SU-DHL-6 (cell line): ENCODE measurements around the gene FUNDC2.

Experiments used
- EZH2phosphoT487 ChIP-seq: fragments of 200-600 bp; sonication (generic), shearing (Covaris generic); conservative IDR thresholded peaks from 2 replicates; pipeline ENCODE4 v1.6.1; 2018; ENCODE audit warnings: mild to moderate bottlenecking, antibody characterized with exemption, low read length, moderate library complexity, mixed read lengths
- TF ChIP-seq, protein P1 (sequence below): fragments of 200-600 bp; sonication (generic); IDR thresholded peaks from one replicate; pipeline ENCODE4 v1.5.1; 2017; ENCODE audit warnings: antibody characterized with exemption, mild to moderate bottlenecking, low read length, moderate library complexity; ENCODE audit not compliant: insufficient read depth, poor library complexity, severe bottlenecking

DNA sequence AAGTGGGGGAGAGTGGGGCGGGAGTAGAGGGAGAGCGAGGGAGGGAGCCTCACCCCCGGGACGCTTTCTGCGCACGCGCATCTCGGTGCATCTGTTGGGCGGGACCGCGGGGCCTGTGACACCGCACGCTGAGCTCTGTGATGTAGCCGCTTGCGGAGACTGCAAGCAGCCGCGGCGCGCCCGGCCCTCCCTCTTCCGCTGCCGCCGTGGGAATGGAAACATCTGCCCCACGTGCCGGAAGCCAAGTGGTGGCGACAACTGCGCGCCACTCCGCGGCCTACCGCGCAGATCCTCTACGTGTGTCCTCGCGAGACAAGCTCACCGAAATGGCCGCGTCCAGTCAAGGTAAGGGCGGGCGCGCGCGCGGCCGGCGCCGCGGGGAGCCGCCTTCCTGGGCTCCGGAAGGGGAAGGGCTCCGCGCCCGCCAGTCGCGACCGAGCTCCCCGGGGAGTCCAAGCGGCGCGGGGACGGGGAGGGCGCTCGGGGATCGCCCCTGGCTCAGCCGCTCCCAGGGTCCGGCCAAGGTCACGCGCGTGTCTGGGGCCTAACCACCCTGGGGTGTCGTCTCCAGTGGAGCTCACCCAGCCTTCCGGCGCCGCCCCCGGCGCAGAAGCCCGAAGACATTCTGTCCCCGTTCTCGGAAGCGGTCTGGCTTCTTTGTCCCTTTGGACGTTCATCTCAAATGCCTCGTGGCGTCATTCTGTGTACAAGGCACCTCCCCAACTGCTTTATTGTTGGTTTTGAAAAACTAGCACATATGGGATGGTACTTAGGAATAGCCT is at the start of gene FUNDC2:
- TF ChIP-seq, protein P1, sequence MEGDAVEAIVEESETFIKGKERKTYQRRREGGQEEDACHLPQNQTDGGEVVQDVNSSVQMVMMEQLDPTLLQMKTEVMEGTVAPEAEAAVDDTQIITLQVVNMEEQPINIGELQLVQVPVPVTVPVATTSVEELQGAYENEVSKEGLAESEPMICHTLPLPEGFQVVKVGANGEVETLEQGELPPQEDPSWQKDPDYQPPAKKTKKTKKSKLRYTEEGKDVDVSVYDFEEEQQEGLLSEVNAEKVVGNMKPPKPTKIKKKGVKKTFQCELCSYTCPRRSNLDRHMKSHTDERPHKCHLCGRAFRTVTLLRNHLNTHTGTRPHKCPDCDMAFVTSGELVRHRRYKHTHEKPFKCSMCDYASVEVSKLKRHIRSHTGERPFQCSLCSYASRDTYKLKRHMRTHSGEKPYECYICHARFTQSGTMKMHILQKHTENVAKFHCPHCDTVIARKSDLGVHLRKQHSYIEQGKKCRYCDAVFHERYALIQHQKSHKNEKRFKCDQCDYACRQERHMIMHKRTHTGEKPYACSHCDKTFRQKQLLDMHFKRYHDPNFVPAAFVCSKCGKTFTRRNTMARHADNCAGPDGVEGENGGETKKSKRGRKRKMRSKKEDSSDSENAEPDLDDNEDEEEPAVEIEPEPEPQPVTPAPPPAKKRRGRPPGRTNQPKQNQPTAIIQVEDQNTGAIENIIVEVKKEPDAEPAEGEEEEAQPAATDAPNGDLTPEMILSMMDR = no peak
- TF ChIP-seq EZH2phosphoT487 = no peak
